K562 (cell line): ENCODE results near the gene MTHFR. TPM values are rescaled to one million over a fixed set of nuclear protein-coding genes. Genes with fewer than 3 reads are reported as not detected.

ENCODE experiments used
- E2F3 ChIP-seq: fragments of 250-450 bp; sonication (Bioruptor Pico); IDR thresholded peaks from 2 replicates; pipeline ENCODE4 v1.4.0; 2020; ENCODE audit warnings: mild to moderate bottlenecking
- FOXA1 ChIP-seq: fragments of 450-650 bp; IDR thresholded peaks from 2 replicates; pipeline ENCODE4 v1.6.1; 2016; ENCODE audit warnings: mild to moderate bottlenecking, borderline replicate concordance
- MAFF ChIP-seq: IDR thresholded peaks from 2 replicates; pipeline ENCODE4 v1.6.1; 2012; ENCODE audit warnings: low read length, improper control_type of control experiment
- RHOXF2B ChIP-seq: fragments of 250-450 bp; sonication (Bioruptor Pico); conservative IDR thresholded peaks from 2 replicates; pipeline ENCODE4 v1.5.1; 2021
- TSHZ1 ChIP-seq: fragments of 250-450 bp; sonication (Bioruptor Pico); IDR thresholded peaks from 2 replicates; pipeline ENCODE4 v1.4.0; 2020; ENCODE audit warnings: mild to moderate bottlenecking, moderate library complexity
- VEZF1 ChIP-seq: fragments of 200-800 bp; sonication (Bioruptor generic); IDR thresholded peaks from 2 replicates; pipeline ENCODE4 v1.6.1; 2017; ENCODE audit warnings: missing genetic modification characterization, missing compliant biosample characterization
- XRCC3 ChIP-seq: fragments of 450-650 bp; IDR thresholded peaks from 2 replicates; pipeline ENCODE4 v1.6.1; 2017; ENCODE audit warnings: mild to moderate bottlenecking, moderate library complexity
- ZNF175 ChIP-seq: fragments of 200-800 bp; sonication (Bioruptor generic); IDR thresholded peaks from 2 replicates; pipeline ENCODE4 v1.6.1; 2016; ENCODE audit warnings: low read depth, mild to moderate bottlenecking, missing genetic modification characterization, missing compliant biosample characterization
- ZNF668 ChIP-seq: fragments of 250-450 bp; sonication (Bioruptor Pico); IDR thresholded peaks from 2 replicates; pipeline ENCODE4 v1.8.0; 2022; ENCODE audit warnings: mild to moderate bottlenecking, inconsistent platforms
- ZNF77 ChIP-seq: fragments of 250-450 bp; sonication (Bioruptor Pico); IDR thresholded peaks from 2 replicates; pipeline ENCODE4 v1.5.0; 2020
- polyA plus RNA-seq, 8 experiments: library from polyadenylated mRNA; depleted of rRNA in 4 of 8; stranded (reverse) in 5 of 8; unstranded in 3 of 8; fragments of >200 nt; fragmentation: Nextera tagmentation in 2 of 8; fragmentation: Illumina TruSeq in 1 of 8; extraction: Ambion mirVana in 2 of 8; extraction: Trizol in 1 of 8; gene quantifications; 2 replicates each; pipeline versions ENCODE4 v1.2.1 to v1.2.3, GENCODE V29; 2011 to 2014; ENCODE audit warnings: inconsistent platforms in 1 of 8, missing spikeins in 1 of 8
- total RNA-seq, 7 experiments: library from RNA; depleted of rRNA in 6 of 7; stranded (reverse); fragments of >200 nt in 6 of 7; fragmentation: Illumina TruSeq in 2 of 7; extraction: Trizol in 2 of 7; gene quantifications; 2 replicates each; pipeline versions ENCODE4 v1.2.1 to v1.2.3, GENCODE V29; 2011 to 2021; ENCODE audit warnings: low replicate concordance in 1 of 7
- TF ChIP-seq, protein P1 (sequence below): fragments of 450-650 bp; IDR thresholded peaks from 2 replicates; pipeline ENCODE4 v1.6.1; 2016; ENCODE audit warnings: low read depth

MTHFR gene
- total and polyA plus RNA-seq, 9 of the 15 experiments (the other 6 are each of a cell fraction or from before 2014, with no cell fraction given): 5.0 to 104 (median 62.6) TPM

DNA sequence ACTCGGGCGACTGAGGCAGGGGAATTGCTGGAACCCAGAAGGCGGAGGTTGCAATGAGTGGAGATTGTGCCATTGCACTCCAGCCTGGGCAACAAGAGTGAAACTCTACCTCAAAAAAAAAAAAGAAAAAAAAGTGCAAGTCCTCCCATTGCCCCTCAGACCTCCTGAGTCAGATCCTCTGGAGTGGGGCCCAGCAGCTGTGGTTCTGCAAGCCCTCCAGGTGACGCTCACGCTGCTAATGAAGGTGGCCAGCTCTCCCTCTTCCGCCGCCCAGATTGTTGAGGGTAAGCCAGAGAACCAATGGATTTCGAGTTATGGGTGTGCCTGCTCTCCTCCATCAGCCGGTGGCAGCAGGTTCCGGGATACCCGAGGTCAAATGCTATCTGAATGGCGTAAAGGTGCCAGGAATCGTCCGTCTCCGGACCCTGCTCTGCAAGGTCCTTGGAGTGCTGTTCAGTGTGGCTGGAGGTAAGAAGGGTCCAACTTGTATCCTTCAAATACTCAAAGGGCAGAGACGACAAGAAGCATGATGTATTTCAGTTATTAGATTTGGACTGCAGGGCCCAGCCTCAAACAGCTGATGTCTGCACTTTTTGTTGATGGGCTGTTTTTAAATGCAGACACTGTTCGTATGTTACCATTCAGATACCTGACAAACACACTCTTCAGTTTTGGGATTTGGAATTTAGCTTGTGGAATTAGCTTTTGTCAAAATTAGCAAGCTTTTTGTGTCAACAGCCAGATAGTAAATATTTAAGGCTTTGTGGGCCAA, 17.8 kb upstream of the MTHFR start (continued):
- TF ChIP-seq, protein P1, sequence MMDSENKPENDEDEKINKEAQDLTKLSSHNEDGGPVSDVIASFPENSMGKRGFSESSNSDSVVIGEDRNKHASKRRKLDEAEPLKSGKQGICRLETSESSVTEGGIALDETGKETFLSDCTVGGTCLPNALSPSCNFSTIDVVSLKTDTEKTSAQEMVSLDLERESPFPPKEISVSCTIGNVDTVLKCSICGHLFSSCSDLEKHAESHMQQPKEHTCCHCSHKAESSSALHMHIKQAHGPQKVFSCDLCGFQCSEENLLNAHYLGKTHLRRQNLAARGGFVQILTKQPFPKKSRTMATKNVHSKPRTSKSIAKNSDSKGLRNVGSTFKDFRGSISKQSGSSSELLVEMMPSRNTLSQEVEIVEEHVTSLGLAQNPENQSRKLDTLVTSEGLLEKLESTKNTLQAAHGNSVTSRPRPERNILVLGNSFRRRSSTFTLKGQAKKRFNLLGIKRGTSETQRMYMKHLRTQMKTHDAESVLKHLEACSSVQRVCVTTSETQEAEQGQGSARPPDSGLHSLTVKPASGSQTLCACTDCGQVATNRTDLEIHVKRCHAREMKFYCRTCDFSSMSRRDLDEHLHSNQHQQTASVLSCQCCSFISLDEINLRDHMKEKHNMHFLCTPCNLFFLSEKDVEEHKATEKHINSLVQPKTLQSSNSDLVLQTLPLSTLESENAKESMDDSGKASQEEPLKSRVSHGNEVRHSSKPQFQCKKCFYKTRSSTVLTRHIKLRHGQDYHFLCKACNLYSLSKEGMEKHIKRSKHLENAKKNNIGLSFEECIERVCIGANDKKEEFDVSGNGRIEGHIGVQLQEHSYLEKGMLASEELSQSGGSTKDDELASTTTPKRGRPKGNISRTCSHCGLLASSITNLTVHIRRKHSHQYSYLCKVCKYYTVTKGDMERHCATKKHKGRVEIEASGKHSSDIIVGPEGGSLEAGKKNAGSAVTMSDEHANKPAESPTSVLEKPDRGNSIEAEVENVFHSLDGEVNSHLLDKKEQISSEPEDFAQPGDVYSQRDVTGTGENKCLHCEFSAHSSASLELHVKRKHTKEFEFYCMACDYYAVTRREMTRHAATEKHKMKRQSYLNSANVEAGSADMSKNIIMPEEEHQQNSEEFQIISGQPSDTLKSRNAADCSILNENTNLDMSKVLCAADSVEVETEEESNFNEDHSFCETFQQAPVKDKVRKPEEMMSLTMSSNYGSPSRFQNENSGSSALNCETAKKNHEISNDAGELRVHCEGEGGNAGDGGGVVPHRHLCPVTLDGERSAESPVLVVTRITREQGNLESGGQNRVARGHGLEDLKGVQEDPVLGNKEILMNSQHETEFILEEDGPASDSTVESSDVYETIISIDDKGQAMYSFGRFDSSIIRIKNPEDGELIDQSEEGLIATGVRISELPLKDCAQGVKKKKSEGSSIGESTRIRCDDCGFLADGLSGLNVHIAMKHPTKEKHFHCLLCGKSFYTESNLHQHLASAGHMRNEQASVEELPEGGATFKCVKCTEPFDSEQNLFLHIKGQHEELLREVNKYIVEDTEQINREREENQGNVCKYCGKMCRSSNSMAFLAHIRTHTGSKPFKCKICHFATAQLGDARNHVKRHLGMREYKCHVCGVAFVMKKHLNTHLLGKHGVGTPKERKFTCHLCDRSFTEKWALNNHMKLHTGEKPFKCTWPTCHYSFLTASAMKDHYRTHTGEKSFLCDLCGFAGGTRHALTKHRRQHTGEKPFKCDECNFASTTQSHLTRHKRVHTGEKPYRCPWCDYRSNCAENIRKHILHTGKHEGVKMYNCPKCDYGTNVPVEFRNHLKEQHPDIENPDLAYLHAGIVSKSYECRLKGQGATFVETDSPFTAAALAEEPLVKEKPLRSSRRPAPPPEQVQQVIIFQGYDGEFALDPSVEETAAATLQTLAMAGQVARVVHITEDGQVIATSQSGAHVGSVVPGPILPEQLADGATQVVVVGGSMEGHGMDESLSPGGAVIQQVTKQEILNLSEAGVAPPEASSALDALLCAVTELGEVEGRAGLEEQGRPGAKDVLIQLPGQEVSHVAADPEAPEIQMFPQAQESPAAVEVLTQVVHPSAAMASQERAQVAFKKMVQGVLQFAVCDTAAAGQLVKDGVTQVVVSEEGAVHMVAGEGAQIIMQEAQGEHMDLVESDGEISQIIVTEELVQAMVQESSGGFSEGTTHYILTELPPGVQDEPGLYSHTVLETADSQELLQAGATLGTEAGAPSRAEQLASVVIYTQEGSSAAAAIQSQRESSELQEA: no peak
- TF ChIP-seq TSHZ1: no peak
- no peak for TF ChIP-seq RHOXF2B
- TF ChIP-seq MAFF: peak; percentile 20; the same call in 1 of the 2 replicates
- TF ChIP-seq XRCC3: no peak
- no peak for TF ChIP-seq ZNF175 (CRISPR knock-in tag)
- TF ChIP-seq VEZF1 (CRISPR knock-in tag): no peak
- no peak for TF ChIP-seq FOXA1
- TF ChIP-seq ZNF668: no peak
- no peak for TF ChIP-seq ZNF77 (CRISPR knock-in tag)
- no peak for TF ChIP-seq E2F3 (CRISPR knock-in tag)
